Measurements from ENCODE around the gene HEATR5A. TPM values are rescaled to one million over a fixed set of nuclear protein-coding genes. Genes with fewer than 3 reads are reported as not detected.
"Not testable (repeated sequence)": the region's sequence is repeated elsewhere in the genome, so short reads cannot be mapped to it uniquely, and the experiment has no call there.

The HEATR5A gene
- total RNA-seq, 1 donor from 2014 or later, result 11.5 TPM

DNA sequence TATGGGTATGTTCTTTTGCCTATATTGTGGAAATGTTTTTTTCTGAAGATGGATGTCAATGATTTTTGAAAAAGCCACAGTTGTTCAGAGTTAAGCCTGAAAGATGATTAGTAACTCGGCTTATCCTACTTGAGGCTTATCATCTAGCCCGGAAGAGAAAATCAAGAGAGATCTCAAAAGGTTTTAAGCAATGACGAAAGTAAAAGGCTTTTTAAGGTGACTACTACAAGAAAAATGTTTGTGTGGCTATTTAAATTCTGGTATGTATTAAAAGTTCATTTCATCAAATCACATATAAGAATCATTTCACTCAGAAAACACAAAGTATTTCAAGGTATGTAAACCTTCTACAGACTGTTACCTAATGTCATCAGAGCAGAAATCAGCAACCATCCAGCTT lies 40.2 kb downstream of the HEATR5A start:
- no peak overlapping the region for H3K4me3 ChIP-seq (ENCODE audit: low read depth, low read length)
- DNase-seq (ENCODE audit: low read depth), result no peak
- TF ChIP-seq, protein P1, sequence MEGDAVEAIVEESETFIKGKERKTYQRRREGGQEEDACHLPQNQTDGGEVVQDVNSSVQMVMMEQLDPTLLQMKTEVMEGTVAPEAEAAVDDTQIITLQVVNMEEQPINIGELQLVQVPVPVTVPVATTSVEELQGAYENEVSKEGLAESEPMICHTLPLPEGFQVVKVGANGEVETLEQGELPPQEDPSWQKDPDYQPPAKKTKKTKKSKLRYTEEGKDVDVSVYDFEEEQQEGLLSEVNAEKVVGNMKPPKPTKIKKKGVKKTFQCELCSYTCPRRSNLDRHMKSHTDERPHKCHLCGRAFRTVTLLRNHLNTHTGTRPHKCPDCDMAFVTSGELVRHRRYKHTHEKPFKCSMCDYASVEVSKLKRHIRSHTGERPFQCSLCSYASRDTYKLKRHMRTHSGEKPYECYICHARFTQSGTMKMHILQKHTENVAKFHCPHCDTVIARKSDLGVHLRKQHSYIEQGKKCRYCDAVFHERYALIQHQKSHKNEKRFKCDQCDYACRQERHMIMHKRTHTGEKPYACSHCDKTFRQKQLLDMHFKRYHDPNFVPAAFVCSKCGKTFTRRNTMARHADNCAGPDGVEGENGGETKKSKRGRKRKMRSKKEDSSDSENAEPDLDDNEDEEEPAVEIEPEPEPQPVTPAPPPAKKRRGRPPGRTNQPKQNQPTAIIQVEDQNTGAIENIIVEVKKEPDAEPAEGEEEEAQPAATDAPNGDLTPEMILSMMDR (conservative IDR thresholded peaks at IDR 0.05; ENCODE audit: low read depth, low read length), result no peak

DNA sequence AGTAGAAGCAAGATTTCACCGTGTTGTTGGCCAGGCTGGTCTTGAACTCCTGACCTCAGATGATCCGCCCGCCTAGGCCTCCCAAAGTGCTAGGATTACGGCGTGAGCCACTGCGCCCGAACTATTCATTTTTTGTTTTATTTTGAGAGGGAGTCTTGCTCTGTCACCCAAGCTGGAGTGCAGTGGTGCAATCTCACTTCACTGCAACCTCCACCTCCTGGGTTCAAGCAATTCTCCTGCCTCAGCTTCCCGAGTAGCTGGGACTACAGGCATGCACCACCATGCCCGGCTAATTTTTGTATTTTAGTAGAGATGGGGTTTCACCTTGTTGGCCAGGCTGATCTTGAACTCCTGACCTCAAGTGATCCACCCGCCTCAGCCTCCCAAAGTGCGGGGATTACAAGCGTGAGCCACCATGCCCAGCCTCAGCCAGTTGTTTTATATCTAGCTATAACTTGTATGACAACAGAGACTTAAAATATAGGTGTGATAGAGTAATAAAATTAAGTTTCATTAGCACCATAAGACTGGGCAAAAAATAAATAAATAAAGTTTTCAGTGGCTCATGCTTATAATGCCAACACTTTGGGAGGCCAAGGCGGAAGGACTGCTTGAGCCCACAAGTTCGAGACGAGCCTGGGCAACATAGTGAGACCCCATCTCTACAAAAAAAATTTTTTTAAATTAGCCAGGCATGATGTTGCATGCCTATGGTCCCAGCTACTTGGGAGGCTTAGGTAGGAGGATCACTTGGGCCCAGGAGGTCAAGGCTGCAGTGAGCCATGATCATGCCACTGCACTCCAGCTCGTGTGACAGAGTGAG lies 41.0 kb downstream of the HEATR5A start:
- not testable (repeated sequence) for DNase-seq (ENCODE audit: low read depth); H3K4me3 ChIP-seq (ENCODE audit: low read depth, low read length)

DNA sequence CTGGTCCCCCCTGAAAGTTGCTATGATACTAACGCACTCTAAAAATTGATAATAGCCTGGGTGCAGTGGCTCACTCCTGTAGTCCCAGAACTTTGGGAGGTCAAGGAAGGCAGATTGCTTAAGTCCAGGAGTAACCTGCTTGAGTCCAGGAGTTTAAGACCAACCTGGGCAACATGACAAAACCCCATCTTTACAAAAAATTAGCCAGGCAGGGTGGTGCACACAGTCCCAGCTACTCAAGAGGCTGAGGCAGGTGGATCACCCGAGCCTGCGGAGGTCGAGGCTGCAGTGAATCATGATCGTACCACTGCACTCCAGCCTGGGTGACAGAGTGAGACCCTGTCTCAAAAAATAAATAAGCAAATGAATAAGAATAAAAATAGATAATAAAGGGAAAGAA lies 42.9 kb downstream of the HEATR5A start:
- no peak for DNase-seq (ENCODE audit: low read depth)
- no peak overlapping the region for H3K4me3 ChIP-seq (ENCODE audit: low read depth, low read length)
- TF ChIP-seq, protein P1 (conservative IDR thresholded peaks at IDR 0.05; ENCODE audit: low read depth, low read length), result no peak

DNA sequence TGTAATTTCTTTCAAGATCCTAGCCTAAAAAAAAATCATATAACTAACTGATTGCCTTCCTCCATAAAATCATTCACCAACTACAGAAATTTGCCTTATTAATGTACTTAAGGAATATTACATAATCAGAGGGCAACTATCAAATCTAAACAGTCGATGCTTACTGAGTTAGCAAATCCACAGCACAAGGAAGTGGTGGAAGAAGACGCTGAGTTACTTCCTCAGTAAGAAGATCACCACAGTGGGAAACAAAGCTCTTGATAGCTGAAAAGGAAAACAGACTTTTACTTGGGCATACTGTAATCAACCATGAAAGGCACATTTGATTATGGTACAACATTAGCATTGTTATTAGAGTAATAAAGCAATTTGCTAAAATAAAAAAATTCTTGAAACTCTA lies 48.7 kb downstream of the HEATR5A start:
- no peak for DNase-seq (ENCODE audit: low read depth)
- H3K4me3 ChIP-seq (ENCODE audit: low read depth, low read length), result no peak overlapping the region
- TF ChIP-seq, protein P1 (conservative IDR thresholded peaks at IDR 0.05; ENCODE audit: low read depth, low read length), result no peak

DNA sequence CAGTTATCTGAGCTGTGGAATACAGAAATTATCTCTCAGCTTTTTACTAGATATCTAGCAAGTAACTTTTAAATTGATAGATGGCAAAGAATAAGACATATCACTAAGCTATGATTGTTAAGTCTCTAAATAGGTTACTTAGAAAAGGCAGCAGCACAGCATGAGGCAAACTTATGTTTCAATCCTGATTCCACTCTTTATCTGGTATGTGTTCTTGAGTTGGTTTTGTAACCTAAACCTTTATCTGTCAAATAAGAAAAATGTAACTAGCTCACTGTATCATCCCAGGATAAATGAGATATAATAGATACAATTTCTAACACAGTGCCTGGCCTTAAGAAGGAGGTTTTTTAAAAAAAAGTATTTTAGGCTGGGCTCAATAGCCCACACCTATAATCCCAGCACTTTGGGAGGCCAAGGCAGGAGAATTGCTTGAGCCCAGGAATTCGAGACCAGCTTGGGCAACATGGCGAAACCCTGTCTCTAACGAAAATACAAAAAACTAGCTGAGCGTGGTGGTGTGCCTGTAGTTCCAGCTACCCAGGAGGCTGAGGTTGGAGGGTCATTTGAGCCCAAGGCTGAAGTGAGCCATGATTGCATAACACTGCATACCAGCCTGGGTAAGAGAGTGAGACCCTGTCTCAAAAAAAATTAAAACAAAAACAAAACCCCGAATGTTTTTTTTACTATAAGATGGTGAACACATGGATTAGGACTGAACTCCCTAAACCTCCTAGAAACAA lies 56.8 kb downstream of the HEATR5A start:
- TF ChIP-seq, protein P1 (conservative IDR thresholded peaks at IDR 0.05; ENCODE audit: low read depth, low read length), result no peak
- no peak overlapping the region for H3K4me3 ChIP-seq (ENCODE audit: low read depth, low read length)
- DNase-seq (ENCODE audit: low read depth), result no peak

DNA sequence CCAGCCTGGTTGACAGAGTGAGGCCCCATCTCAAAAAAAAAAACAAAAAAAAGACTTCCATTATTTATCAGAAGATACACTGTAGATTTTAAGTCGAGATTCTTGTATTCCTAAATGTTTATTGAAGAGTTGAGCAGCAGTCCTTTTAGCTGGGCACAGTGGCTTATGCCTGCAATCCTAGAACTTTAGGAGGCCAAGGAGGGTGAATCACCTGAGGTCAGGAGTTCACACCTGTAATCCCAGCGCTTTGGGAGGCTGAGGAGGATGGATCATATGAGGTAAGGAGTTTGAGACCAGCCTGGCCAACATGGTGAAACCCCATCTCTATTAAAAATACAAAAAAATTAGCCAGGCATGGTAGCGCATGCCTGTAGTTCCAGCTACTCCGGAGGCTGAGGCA lies 57.6 kb downstream of the HEATR5A start:
- TF ChIP-seq, protein P1 (conservative IDR thresholded peaks at IDR 0.05; ENCODE audit: low read depth, low read length), result no peak
- H3K4me3 ChIP-seq (ENCODE audit: low read depth, low read length), result no peak overlapping the region
- DNase-seq (ENCODE audit: low read depth), result no peak

DNA sequence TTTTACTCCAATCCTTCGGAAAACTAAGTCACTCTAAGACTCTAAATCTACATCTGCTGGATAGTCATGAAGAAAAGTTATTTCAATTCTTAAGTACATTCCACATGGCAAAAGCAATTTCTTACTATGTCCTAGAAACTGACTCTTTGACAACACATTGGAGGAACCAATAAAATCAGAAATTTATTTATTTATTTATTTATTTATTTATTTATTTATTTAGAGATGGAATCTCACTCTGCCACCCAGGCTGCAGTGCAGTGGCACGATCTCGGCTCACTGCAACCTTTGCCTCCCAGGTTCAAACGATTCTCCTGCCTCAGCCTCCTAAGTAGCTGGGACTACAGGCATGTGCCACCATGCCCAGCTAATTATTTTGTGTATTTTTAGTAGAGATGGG lies 58.6 kb downstream of the HEATR5A start:
- not testable (repeated sequence) for DNase-seq (ENCODE audit: low read depth); H3K4me3 ChIP-seq (ENCODE audit: low read depth, low read length)

Measured in epithelial cell of proximal tubule (primary cell).